CD4-positive, alpha-beta T cell treated with Interleukin-15 for 1 hour (primary cell): ENCODE results near the gene HPCAL1.

ENCODE experiments used
- DNase-seq: peaks from one replicate; pipeline ENCODE4 v3.0.0-alpha.2; 2020

HPCAL1 gene

GRCh38 chr2:10372203-10372861 is 69.6 kb downstream of the HPCAL1 start:
- no peak for DNase-seq

GRCh38 chr2:10372862-10373240 is 70.1 kb downstream of the HPCAL1 start:
- no peak for DNase-seq

GRCh38 chr2:10373931-10374330 is 71.2 kb downstream of the HPCAL1 start:
- no peak for DNase-seq

- no peak for DNase-seq
Measured at GRCh38 chr2:10374362-10374943, 71.7 kb downstream of the HPCAL1 start.

GRCh38 chr2:10375570-10376281 is 73.0 kb downstream of the HPCAL1 start:
- no peak for DNase-seq

- no peak for DNase-seq
Measured at GRCh38 chr2:10377052-10377746, 74.5 kb downstream of the HPCAL1 start.

- no peak for DNase-seq
Measured at GRCh38 chr2:10377747-10378085, 75.0 kb downstream of the HPCAL1 start.

- DNase-seq, result peak; percentile 60
Measured at GRCh38 chr2:10378189-10378588, 75.5 kb downstream of the HPCAL1 start.

- peak; percentile 20 for DNase-seq
Measured at GRCh38 chr2:10380048-10380926, 77.6 kb downstream of the HPCAL1 start.

- DNase-seq, result no peak
Measured at GRCh38 chr2:10381997-10382353, 79.3 kb downstream of the HPCAL1 start.

- peak; percentile 60 for DNase-seq
Measured at GRCh38 chr2:10382354-10383061, 79.8 kb downstream of the HPCAL1 start.

- no peak for DNase-seq
Measured at GRCh38 chr2:10383960-10384734, 81.4 kb downstream of the HPCAL1 start.

GRCh38 chr2:10385501-10385900 is 82.8 kb downstream of the HPCAL1 start:
- DNase-seq, result no peak

GRCh38 chr2:10385933-10386773 is 83.4 kb downstream of the HPCAL1 start:
- no peak for DNase-seq

GRCh38 chr2:10387033-10387432 is 84.3 kb downstream of the HPCAL1 start:
- no peak for DNase-seq

- no peak for DNase-seq
Measured at GRCh38 chr2:10388954-10389560, 86.4 kb downstream of the HPCAL1 start.

GRCh38 chr2:10389573-10389972 is 86.9 kb downstream of the HPCAL1 start:
- no peak for DNase-seq

GRCh38 chr2:10390369-10390801 is 87.7 kb downstream of the HPCAL1 start:
- no peak for DNase-seq

- no peak for DNase-seq
Measured at GRCh38 chr2:10392100-10392499, 89.4 kb downstream of the HPCAL1 start.

- DNase-seq, result no peak
Measured at GRCh38 chr2:10392548-10392947, 89.8 kb downstream of the HPCAL1 start.
